Hepatocyte (in vitro differentiated cells): ENCODE results near the gene ALOX15.

Experiments
- CTCF ChIP-seq: fragments of 200-600 bp; sonication (generic); IDR thresholded peaks from 2 replicates; pipeline ENCODE4 v1.5.1; 2016; ENCODE audit warnings: antibody characterized with exemption, mild to moderate bottlenecking; ENCODE audit not compliant: poor library complexity
- EZH2 ChIP-seq: fragments of 200-600 bp; sonication (generic); IDR thresholded peaks from 2 replicates; pipeline ENCODE4 v1.6.1; 2016; ENCODE audit warnings: antibody characterized with exemption, mild to moderate bottlenecking, borderline replicate concordance

GRCh38 chr17:4641297-4642195 is at the start of gene ALOX15:
- TF ChIP-seq CTCF (no peak), EZH2 (no peak)
